Measurements from ENCODE around the gene XXYLT1. TPM values are rescaled to one million over a fixed set of nuclear protein-coding genes. Genes with fewer than 3 reads are reported as not detected.

The XXYLT1 gene
- total RNA-seq, 4 donors from 2014 or later, result 6.0 to 16.1 (median 9.6) TPM

GRCh38 chr3:195101927-195102608, 168.9 kb downstream of the XXYLT1 start:
- DNase-seq (ENCODE audit: low spot score) (no peak), ATAC-seq (ENCODE audit: low FRiP score) (no peak)
- TF ChIP-seq, protein P1, sequence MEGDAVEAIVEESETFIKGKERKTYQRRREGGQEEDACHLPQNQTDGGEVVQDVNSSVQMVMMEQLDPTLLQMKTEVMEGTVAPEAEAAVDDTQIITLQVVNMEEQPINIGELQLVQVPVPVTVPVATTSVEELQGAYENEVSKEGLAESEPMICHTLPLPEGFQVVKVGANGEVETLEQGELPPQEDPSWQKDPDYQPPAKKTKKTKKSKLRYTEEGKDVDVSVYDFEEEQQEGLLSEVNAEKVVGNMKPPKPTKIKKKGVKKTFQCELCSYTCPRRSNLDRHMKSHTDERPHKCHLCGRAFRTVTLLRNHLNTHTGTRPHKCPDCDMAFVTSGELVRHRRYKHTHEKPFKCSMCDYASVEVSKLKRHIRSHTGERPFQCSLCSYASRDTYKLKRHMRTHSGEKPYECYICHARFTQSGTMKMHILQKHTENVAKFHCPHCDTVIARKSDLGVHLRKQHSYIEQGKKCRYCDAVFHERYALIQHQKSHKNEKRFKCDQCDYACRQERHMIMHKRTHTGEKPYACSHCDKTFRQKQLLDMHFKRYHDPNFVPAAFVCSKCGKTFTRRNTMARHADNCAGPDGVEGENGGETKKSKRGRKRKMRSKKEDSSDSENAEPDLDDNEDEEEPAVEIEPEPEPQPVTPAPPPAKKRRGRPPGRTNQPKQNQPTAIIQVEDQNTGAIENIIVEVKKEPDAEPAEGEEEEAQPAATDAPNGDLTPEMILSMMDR (IDR thresholded peaks at IDR 0.05), result no peak

DNA sequence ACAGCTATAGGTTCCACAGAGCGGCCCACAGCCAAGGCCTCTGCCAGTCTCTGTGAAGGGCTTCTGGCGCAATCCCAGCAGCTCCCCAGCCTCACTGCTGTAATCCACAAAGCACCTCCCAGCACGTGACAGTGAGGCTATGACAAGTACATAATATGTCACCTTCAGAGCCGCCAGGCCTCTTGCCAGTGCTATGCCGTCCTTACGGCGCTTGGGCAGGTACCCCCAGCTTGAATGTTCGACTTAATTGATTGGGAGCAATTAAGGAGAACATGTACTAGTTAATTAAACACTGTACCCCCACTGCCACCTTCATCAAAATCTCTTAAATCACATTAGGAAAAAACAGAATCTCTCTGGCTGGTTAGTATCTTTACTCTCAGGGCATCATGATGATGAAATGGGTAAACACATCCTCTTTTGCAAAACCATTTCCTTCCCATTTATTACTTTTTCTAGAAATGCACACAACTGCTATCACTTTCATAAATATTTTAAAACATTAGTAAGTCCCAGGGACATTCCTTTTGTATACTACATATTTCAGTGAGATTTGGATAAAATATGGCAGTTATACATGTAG, 169.9 kb downstream of the XXYLT1 start:
- ATAC-seq (ENCODE audit: low FRiP score), result no peak
- DNase-seq (ENCODE audit: low spot score), result no peak
- TF ChIP-seq, protein P1 (IDR thresholded peaks at IDR 0.05), result no peak

DNA sequence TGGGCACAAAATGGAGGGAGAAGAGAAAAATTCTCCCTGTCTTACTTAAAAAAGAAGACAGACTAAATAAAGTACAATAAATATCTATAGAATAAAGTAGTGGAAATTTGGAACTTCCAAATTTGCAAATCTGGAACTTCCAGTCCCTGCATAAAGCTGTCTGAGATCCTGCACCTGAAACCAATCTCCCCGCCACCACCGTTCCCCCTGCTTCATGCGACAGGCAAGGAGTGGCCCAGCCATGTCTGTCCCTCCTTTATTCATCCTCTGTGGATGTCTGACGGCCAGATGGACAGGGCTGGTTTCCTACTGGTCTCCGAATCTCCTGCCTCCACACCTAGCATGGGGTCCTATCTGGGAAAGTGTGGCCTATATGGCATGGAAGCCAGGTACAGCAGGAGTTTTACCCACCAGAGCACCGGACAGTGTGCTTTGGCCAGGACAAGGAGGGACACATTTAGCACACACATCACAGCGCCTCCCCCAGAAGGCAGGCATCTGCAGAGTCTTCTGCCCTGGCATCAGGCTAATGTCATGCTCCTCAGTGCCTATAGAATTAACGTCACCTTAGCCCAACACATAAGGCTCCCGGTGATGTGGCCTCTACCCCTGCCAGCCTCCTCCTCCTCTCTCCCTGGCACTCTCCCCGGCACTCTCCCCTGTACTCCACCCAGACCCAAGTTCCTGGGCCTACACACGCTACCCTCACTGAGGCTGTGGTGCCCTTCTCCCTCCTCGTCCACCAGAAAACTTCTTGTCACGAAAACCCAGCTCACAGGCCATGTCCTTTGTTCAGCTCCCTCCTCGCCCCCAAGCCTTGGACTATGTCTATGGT, 170.8 kb downstream of the XXYLT1 start:
- no peak for DNase-seq (ENCODE audit: low spot score)
- TF ChIP-seq, protein P1 (IDR thresholded peaks at IDR 0.05), result no peak
- ATAC-seq (ENCODE audit: low FRiP score), result no peak

GRCh38 chr3:195098741-195099525, 172.0 kb downstream of the XXYLT1 start:
- TF ChIP-seq, protein P1 (IDR thresholded peaks at IDR 0.05), result no peak
- no peak for ATAC-seq (ENCODE audit: low FRiP score)
- no peak for DNase-seq (ENCODE audit: low spot score)

DNA sequence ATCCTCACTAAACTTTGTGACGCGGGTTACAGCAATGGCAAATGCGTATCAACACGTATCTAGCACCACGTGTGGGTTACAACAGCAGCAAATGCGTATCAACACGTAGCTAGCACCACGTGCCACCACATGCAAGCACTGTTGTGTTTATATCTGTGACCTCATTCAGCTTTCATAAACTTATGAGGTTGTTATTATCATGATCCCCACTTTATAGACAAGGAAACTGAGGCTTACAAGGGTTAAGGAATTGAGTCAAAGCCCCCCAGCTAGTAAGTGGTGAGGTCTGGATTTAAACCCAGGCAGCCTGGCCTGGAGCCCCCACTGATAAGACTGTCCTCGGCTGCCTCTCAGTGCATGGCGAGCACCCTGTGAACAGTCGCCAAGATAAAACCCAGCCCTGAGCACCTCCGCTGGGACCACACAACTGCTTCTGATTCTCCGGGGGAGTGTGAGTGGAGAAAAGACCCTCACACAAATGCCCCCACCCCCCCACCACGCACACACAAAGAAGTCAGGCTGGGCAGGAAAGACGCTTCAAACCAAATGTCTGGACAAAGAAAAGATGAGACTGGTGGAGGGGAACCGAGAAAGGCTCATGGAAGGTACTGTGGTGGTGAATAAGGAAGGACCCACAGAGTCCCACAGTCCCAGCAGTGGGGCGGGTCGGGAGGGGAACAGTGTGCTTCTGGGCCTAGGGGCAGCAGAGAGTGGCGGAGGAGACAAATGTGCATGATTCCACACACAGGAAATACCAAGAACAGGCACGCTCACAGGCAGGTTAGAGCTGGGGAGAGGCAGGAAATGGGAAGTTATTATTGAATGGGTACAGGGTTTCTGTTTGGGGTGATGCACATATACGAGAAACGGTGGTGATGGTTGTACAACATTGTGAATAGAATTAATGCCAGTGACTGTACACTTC, 173.4 kb downstream of the XXYLT1 start:
- no peak for ATAC-seq (ENCODE audit: low FRiP score)
- TF ChIP-seq, protein P1 (IDR thresholded peaks at IDR 0.05), result no peak
- DNase-seq (ENCODE audit: low spot score), result no peak
